GM21381 (cell line): ENCODE results near the gene ITGB7.

Experiments used
- ATAC-seq: cut with Tn5 transposase; IDR thresholded peaks from one replicate; pipeline ENCODE4 v1.9.1; 2021; ENCODE audit warnings: mild to moderate bottlenecking, moderate library complexity; ENCODE audit not compliant: unreplicated experiment

Gene ITGB7, protein sequence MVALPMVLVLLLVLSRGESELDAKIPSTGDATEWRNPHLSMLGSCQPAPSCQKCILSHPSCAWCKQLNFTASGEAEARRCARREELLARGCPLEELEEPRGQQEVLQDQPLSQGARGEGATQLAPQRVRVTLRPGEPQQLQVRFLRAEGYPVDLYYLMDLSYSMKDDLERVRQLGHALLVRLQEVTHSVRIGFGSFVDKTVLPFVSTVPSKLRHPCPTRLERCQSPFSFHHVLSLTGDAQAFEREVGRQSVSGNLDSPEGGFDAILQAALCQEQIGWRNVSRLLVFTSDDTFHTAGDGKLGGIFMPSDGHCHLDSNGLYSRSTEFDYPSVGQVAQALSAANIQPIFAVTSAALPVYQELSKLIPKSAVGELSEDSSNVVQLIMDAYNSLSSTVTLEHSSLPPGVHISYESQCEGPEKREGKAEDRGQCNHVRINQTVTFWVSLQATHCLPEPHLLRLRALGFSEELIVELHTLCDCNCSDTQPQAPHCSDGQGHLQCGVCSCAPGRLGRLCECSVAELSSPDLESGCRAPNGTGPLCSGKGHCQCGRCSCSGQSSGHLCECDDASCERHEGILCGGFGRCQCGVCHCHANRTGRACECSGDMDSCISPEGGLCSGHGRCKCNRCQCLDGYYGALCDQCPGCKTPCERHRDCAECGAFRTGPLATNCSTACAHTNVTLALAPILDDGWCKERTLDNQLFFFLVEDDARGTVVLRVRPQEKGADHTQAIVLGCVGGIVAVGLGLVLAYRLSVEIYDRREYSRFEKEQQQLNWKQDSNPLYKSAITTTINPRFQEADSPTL

DNA sequence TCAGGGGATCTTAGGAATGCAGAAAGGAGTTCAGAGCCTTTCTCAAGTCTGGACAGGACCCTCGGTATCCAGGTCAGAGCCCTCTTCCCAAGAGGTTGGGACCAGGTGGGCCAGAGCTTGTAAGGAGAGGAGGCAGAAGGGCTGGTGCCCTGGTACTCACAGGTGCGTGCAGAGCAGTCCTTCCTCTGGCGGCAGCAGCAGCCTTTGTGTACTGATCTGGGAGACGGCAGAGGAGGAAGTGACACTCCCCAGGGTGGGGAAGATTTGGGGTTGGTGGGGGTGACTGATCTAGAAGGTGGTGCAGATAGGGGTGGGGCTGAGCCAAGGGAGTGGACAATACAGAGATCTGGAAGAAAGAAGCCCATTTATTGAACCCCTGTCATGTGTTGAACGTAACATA, at the start of gene ITGB7:
Gene ITGB7 (minus strand): TSS at position 210 of the 400 bp plus-strand sequence. CDS start 6,808 bp downstream, outside the sequence.
- peak; percentile 39 for ATAC-seq

DNA sequence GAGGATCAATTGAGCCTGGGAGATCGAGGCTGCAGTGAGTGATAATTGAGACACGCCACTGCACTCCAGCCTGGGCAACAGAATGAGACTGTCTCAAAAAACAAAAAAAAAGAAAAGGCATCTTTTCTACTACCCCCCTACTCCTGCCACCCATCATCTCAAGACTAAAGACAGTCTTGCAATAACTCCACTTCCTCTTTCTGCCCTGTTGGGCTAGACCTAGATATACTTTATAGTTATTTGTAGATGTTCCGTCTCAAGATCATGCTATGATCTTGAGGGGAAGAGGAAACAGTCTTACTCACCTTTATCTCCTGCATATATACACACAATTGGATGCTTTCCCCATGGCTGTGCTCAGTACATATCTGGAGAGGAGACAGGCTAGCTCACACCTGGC, 48.9 kb upstream of the ITGB7 start:
- ATAC-seq: no peak

DNA sequence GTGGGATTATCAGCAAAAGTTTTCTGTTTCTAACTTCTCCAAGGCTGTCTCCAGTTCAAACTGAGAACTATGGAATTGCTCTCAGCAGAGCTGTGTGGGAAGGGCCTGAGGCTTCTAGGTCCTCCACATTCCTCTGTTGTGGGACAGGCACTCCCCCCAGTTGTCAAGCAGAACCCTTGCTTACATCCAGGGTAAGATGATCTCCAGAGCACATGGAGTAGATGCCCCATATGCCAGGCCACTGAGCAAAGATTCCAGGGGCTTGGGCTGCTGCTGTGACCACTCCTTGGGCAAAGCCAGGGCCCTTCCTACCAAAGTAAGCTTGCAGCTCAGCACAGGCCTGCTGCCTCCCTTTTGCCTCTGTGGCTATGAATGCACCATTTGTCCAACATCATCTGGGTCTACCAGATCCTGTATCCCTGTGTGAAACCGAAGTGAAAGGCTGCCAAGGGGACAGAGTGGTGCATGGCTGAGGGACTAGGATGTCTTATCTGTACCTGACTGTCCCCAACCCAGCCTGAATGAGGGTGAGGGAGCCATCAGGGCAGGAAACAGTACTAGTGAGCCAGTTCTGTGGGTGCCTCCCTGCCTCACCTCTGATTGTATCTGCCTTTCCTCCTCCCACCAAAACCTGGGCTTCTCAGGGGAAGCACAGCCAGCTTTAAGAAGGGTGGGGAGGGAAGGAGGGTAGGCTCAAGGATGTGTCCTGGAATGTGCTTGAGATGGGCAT, 47.9 kb upstream of the ITGB7 start:
- ATAC-seq: no peak

DNA sequence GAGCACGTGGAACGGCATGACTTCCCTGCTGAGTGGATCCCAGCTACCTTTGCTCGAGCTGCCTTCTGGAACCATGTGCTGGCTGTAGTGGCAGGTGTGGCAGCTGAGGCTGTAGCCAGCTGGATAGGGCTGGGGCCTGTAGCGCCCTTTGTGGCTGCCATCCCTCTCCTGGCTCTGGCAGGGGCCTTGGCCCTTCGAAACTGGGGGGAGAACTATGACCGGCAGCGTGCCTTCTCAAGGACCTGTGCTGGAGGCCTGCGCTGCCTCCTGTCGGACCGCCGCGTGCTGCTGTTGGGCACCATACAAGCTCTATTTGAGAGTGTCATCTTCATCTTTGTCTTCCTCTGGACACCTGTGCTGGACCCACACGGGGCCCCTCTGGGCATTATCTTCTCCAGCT, 46.2 kb upstream of the ITGB7 start:
- ATAC-seq: no peak

DNA sequence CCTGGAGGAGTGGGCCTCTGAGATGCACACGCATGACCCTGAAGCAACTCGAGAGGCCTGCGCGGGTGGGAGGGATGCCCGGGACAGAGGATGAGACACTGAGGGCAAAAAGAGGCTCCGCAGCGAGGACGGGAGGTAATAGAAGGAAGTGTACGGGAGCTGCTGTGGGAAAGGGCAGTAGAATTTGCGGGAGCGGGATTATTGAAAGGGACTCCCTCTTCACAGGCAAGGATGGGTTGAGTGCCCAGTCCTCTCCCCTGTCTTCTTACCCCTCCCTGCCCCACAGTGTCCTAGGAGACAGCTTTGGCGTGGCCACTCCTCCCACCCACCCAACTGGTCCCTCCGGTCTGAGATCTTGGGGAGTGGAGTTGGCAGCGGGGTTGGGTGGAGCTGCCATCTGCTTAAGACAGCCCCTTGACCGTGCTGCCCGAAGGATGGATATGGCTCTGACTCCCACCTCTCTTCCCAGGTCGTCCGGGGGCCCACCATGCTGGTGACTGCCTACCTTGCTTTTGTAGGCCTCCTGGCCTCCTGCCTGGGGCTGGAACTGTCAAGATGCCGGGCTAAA, 45.4 kb upstream of the ITGB7 start:
- peak; percentile 4 for ATAC-seq

DNA sequence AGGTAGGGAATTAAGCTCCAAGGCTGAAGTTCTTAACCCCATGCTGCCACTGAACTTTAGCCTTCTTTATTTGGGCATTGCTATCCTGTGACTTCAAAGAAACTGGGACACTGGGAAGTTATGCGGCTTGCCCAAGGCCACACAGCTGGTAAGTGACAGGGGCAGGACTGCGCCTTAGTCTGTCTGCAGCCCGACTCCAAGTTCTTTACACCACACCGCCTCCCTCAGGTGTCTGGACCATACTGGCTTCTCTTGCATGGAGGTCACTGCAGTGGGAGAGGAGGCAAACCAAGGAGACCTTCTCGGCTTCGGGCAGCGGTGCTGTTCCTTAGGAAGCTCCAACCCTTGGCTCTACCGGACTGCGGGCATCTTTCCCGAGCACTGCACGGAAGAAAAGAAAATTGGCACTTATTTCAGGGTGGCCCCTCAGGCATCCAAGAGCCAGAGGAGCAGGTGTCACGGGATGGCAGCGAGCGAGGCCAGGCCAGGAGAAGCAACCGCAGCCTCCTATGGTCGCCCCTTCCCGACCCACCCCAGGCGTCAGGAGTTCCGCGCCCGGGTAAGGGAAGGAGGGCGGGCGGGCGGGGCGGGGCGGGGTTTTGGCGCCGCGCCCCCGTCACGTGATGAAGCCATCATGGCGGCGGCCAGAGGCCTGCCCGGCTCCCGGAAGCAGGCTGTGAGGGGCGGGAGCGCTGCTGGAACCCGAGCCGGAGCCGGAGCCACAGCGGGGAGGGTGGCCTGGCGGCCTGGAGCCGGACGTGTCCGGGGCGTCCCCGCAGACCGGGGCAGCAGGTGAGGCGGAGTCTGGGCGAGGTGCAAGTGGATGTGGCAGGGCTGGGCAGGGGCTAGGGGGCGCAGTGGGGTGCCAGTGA, 44.7 kb upstream of the ITGB7 start:
- peak; percentile 82 for ATAC-seq

DNA sequence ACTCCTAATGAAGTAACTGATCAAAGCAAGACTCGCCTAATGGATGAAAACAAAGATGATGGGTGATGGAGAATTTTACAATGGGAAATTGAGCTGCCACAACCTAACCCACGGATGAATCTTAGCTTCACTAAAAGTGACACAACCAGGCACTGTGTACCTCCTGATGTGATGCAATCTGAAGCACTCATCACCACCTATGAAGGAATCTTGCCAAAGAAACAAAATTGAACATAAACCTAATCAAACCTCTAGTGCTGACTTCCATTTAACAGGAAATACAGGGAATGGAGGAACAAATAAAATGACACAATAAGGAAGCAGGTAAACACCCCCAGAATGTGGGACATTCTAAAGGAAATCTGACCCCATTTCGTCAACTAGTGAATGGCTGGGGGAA, 38.2 kb upstream of the ITGB7 start:
- no peak for ATAC-seq

DNA sequence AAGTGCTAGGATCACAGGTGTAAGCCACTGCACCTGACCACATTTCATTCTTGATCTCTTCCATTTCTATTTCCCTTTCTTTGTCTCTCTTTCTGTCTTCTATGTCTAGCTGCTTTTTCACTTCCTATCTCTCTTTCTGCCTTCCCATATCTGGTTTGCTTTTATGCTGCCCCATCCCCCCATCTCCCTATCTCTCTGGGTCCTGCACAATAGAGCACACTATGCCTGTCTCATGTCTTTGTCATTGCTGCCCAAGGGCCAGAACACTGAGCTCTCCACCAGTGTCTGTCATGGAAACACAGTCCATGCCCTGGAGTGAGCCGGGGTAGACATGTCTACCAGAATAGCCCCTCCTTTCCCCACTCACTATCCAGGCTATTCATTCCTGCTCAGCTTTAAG, 37.3 kb upstream of the ITGB7 start:
- ATAC-seq: no peak

DNA sequence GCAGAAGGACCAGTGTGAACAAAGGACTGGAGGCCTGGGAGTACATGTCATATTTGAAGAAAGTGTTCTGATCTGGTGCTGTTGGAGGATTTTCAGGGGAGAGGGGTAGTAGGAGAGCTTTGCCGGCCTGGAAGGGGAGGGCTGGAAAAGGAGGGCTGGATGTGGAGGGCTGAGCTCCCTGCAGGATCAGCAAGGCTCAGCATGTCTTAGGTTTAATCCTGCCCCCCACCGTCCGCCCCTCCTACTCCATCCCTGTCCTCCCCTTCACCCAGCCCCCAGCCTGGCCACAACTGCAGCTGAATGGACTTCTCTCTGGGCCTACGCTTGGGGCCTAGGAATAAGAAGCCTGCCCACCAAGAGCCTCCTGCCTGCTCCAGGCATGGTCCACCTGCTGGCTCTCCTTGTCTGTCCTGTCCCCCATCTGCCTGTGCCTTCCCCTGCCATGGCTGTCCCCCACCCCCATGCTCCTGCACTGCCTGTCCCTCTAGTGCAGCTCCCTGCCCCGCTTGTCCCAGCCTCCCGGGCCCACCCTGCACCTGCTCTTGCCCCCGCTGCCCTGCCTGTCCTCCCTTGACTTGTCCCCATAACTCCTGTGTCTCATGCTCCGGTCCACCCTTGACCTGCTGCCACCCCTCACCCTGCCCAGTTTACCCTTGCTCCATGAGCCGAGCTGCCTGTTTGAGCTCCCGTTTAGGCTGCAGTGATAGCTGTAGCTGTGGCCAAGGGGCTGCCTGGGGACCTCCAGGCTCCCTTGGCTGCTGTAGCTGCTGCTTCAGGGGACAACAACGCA, 34.8 kb upstream of the ITGB7 start:
- no peak for ATAC-seq

DNA sequence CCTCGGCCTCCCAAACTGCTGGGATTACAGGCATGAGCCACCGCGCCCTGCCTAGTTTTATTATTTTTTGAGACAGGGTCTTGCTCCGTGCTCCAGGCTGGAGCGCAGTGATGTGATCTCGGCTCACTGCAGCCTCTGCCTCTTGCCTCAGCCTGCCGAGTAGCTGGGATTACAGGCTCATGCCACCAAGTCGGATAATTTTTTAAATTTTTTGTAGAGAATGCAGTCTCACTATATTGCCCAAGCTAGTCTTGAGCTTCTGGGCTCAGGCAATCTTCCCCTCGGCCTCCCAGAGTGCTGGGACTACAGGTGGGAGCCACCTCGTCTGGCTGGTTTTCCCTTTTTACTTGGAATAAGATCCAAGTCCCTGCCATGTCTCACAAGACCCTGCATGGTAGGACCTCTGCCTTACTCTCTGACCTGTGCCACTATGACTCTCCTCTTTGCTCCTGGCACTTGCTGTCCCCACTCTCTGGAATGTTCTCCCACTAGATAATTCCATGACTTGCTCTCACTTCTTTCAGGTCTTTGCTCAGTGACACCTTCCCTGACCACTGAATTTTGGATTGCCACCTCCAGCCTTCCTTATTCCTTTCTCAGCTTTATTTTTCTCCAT, 32.7 kb upstream of the ITGB7 start:
- no peak for ATAC-seq

DNA sequence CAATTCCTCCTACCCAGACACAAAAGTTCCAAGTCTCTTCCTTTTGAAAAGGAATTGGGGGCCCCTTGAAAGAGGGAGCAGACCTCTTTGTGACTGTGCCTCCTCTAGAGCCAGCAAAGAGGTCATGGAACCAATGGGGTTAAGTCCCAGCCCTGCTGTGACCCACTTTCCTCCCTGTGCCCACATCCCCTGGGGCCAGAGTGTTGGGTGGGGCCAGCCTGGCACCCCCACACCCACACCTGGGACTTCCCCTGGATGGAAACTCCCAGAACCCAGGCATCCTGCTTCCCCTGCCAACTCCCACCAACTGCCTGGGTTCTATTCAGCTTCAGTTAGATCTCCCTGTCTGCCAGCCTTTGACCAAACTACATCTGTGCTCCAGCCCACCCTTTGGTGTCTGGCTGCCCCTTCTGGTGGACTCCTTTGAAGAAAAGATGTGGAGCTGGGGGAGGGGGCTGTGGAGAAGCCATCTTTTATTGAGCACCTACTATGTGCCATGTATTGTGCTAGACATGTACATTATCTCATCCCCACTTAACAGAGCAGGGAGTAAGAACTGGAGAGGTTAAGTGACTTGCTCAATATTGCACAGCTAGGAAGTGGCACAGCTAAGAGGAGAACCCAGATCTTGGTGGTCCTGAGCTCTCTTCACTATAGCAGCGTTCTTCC, 29.5 kb upstream of the ITGB7 start:
- no peak for ATAC-seq

DNA sequence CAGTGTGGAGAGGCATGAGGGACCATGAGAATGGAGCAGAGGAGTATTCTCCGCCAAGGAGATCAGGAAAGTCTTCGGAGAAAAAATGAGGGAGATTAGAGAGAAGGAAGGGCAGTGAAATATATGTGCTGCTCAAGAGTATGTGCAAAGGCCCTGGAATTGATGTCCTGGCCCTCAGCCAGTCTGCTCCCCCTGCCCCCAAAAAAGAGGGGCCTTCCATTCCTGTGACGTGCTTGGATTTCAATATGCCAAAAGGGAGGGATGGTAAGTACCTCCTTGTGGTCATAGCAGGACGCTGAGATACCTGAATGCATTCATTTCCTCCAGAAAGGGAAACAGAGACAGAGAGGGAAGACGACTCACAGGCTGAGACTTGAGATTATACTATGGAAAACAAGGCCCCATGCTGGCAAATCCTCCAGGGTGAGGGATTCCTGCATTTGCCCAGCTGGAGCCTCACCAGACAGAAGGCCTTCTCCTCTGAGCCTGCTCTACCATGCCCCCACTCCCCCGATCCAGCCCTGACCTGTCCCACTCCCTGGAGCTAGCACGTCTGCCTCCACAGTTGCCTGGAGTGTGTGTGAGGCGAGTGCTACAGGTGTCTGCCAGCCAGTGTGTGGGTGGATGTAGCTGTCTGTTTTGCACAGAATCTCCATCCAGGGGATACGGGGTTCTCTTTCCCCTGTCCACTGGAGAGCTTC, 28.8 kb upstream of the ITGB7 start:
- ATAC-seq: no peak

DNA sequence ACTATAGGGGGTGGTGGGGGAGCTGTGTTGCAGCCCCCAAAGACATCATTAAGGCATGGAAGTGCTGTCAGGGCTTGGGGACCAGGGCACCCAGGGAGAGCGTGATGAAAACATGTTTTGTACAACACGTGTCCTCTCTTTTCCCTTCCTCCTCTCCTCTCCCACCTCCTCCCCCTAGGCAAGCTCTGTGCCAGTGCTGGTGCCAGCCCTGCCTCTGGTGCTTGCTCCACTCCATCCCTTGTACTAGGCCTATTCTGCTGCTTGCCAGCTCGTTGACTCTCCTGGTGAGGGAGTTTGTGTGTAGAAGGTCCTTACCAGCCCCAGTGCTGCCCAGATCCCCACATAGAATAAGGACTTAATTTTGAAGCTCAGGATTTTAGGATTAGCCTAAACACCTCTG, 28.1 kb upstream of the ITGB7 start:
- ATAC-seq: no peak

DNA sequence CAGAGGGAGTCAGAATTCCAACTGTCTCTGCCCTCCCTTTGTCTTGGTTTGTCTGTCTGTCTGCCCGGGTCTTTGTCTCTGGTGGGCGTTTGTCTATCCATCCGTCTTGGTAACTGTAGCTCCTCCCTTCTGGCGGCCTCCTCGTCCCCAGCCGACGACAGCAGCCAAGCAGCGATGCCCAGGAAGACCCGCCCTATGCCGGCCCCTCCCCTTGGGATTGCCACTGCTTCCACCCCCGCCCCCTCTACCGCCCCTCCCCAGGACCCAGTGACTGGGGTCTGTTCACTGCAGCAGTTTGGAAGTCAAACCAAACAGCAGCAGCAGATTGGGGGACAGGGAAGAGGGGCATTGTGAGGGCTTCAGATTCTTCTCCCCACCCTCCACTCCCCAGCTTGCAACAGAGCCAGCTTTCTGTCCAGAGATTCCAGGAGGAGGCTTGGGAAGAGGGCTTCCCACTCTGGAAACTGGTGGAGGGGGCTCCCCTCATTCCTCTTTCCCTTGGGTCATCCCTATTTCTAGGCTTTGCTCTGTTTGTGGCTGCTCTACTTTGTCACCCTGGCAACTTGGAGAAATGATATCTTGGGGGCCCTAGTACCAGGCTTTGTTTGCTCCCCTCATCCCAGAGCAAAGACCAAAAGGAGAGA, 27.3 kb upstream of the ITGB7 start:
- no peak for ATAC-seq

DNA sequence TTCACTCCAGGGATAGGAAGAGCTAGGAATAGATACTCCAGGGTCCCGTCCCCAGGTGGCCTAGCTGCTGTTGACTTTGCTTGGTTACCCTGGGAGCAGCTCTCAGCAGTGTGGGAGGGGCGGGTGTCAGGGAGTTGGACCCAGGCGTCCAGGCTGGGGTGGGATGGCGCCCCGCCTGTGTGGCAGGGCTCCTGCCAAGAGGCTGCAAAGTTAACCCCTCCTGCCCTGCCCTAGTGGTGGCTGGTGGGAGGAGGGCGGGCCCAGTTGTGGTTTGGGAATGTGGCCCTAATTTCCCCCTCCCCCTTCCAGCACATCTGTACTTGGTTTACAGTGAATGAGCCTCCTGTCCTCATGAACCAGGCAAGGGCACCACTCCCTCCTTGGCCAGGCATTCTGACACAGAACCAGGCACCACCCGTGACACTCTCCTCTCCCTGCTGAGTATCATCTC, 26.6 kb upstream of the ITGB7 start:
- no peak for ATAC-seq

DNA sequence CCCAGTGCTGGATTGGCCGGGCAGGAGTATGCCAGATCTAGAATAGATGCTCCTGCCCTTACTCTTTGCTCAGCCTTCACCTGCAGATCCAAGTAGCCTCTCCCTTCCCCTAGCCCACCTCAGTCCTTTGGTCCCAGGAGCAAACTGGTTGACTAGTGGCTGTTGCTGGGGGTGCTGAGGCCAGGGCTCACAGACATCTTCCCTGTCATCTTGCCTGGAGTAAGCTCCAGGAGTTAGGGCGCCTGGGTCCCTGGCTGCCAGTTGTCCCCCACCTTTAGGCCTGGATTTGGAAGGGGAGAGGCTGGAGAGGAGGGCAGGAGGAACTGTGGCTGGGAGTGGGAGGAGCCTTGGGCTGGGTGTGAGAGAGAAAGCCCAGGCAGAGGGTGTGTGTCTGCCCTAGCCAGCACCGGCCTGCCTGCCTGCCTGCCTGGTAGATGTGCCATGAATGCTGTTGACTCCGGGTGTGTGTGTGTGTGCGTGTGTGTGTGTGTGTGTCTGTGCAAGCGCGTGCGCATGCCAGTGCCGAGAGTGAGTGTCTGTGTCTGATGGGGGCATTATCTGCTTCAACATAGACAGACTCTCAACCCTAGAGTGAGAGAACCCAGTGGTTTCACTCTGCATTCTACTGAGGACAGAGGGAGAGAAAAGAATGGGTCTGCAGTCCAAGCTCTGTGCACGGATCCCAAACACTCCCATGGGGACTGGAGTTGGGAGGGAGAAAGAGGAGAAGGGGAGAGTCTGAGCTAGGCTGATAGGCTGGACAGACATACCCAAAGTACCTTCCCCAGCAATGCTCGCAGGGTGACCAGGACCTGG, 25.8 kb upstream of the ITGB7 start:
- ATAC-seq: no peak
